ENCODE measurements around the gene IRAK4. TPM values are rescaled to one million over a fixed set of nuclear protein-coding genes. Genes with fewer than 3 reads are reported as not detected.
"Not testable (repeated sequence)": the region's sequence is repeated elsewhere in the genome, so short reads cannot be mapped to it uniquely, and the experiment has no call there.

The IRAK4 gene
- total RNA-seq, 1 experiment from 2014 or later = 4.5 TPM

- H3K4me3 ChIP-seq (ENCODE audit: insufficient read depth, low read depth, low read length); DNase-seq; H3K27me3 ChIP-seq (ENCODE audit: control insufficient read depth, insufficient read depth, low read length); H3K36me3 ChIP-seq (replicated peaks; ENCODE audit: control insufficient read depth, insufficient read depth, low read length): not testable (repeated sequence)
Observed at GRCh38 chr12:43751360-43751759, 7.4 kb upstream of the IRAK4 start.

- Histone ChIP-seq H3K4me3 (ENCODE audit: insufficient read depth, low read depth, low read length) (no peak overlapping the region), H3K27me3 (ENCODE audit: control insufficient read depth, insufficient read depth, low read length) (no peaks in the 10 kb centered on the region), H3K36me3 (replicated peaks; ENCODE audit: control insufficient read depth, insufficient read depth, low read length) (no peaks in the 10 kb centered on the region)
- DNase-seq = no peak
Observed at GRCh38 chr12:43754015-43754414, 4.7 kb upstream of the IRAK4 start.

GRCh38 chr12:43758247-43758727 lies 464 bp upstream of the IRAK4 start:
- peak; percentile 23 for DNase-seq
- Histone ChIP-seq H3K4me3 (ENCODE audit: insufficient read depth, low read depth, low read length) (peak overlapping the region; percentile 54), H3K36me3 (replicated peaks; ENCODE audit: control insufficient read depth, insufficient read depth, low read length) (no peaks in the 10 kb centered on the region)

GRCh38 chr12:43760396-43760795 lies 1.6 kb downstream of the IRAK4 start:
- no peak for DNase-seq
- Histone ChIP-seq H3K36me3 (replicated peaks; ENCODE audit: control insufficient read depth, insufficient read depth, low read length) (no peaks in the 10 kb centered on the region), H3K27me3 (ENCODE audit: control insufficient read depth, insufficient read depth, low read length) (no peaks in the 10 kb centered on the region), H3K4me3 (ENCODE audit: insufficient read depth, low read depth, low read length) (no peak overlapping the region)

More at GRCh38 chr12:43758247-43758727, 464 bp upstream of the IRAK4 start:
- H3K27me3 ChIP-seq (ENCODE audit: control insufficient read depth, insufficient read depth, low read length) = no peaks in the 10 kb centered on the region

- H3K27me3 ChIP-seq (ENCODE audit: control insufficient read depth, insufficient read depth, low read length) = no peaks in the 10 kb centered on the region
- H3K36me3 ChIP-seq (replicated peaks; ENCODE audit: control insufficient read depth, insufficient read depth, low read length) = no peaks in the 10 kb centered on the region
- no peak overlapping the region for H3K4me3 ChIP-seq (ENCODE audit: insufficient read depth, low read depth, low read length)
- no peak for DNase-seq
Observed at GRCh38 chr12:43761500-43761899, 2.7 kb downstream of the IRAK4 start.

- H3K36me3 ChIP-seq (replicated peaks; ENCODE audit: control insufficient read depth, insufficient read depth, low read length) = no peaks in the 10 kb centered on the region
- peak; percentile 34 for DNase-seq
- no peaks in the 10 kb centered on the region for H3K27me3 ChIP-seq (ENCODE audit: control insufficient read depth, insufficient read depth, low read length)
- no peak overlapping the region for H3K4me3 ChIP-seq (ENCODE audit: insufficient read depth, low read depth, low read length)
Observed at GRCh38 chr12:43762596-43762995, 3.8 kb downstream of the IRAK4 start.

- DNase-seq = no peak
- no peaks in the 10 kb centered on the region for H3K36me3 ChIP-seq (replicated peaks; ENCODE audit: control insufficient read depth, insufficient read depth, low read length)
- no peaks in the 10 kb centered on the region for H3K27me3 ChIP-seq (ENCODE audit: control insufficient read depth, insufficient read depth, low read length)
- H3K4me3 ChIP-seq (ENCODE audit: insufficient read depth, low read depth, low read length) = no peak overlapping the region
Observed at GRCh38 chr12:43763769-43764168, 5.0 kb downstream of the IRAK4 start.

- DNase-seq = no peak
- H3K4me3 ChIP-seq (ENCODE audit: insufficient read depth, low read depth, low read length) = no peak overlapping the region
Observed at GRCh38 chr12:43764528-43764927, 5.8 kb downstream of the IRAK4 start.

GRCh38 chr12:43766291-43766690 lies 7.5 kb downstream of the IRAK4 start:
- no peak overlapping the region for H3K4me3 ChIP-seq (ENCODE audit: insufficient read depth, low read depth, low read length)
- no peaks in the 10 kb centered on the region for H3K36me3 ChIP-seq (replicated peaks; ENCODE audit: control insufficient read depth, insufficient read depth, low read length)
- no peak for DNase-seq
- no peaks in the 10 kb centered on the region for H3K27me3 ChIP-seq (ENCODE audit: control insufficient read depth, insufficient read depth, low read length)

More at GRCh38 chr12:43764528-43764927, 5.8 kb downstream of the IRAK4 start:
- Histone ChIP-seq H3K36me3 (replicated peaks; ENCODE audit: control insufficient read depth, insufficient read depth, low read length) (no peaks in the 10 kb centered on the region), H3K27me3 (ENCODE audit: control insufficient read depth, insufficient read depth, low read length) (no peaks in the 10 kb centered on the region)

- Histone ChIP-seq H3K27me3 (ENCODE audit: control insufficient read depth, insufficient read depth, low read length) (no peaks in the 10 kb centered on the region), H3K4me3 (ENCODE audit: insufficient read depth, low read depth, low read length) (no peak overlapping the region), H3K36me3 (replicated peaks; ENCODE audit: control insufficient read depth, insufficient read depth, low read length) (no peaks in the 10 kb centered on the region)
- peak; percentile 39 for DNase-seq
Observed at GRCh38 chr12:43776498-43776897, 17.7 kb downstream of the IRAK4 start.

GRCh38 chr12:43786899-43787693 lies 28.3 kb downstream of the IRAK4 start:
- Histone ChIP-seq H3K4me3 (ENCODE audit: insufficient read depth, low read depth, low read length) (no peak overlapping the region), H3K27me3 (ENCODE audit: control insufficient read depth, insufficient read depth, low read length) (no peaks in the 10 kb centered on the region), H3K36me3 (replicated peaks; ENCODE audit: control insufficient read depth, insufficient read depth, low read length) (no peaks in the 10 kb centered on the region)
- DNase-seq = no peak

GRCh38 chr12:43789941-43790340 lies 31.2 kb downstream of the IRAK4 start:
- H3K4me3 ChIP-seq (ENCODE audit: insufficient read depth, low read depth, low read length) = no peak overlapping the region
- DNase-seq = no peak
- no peaks in the 10 kb centered on the region for H3K36me3 ChIP-seq (replicated peaks; ENCODE audit: control insufficient read depth, insufficient read depth, low read length)
- H3K27me3 ChIP-seq (ENCODE audit: control insufficient read depth, insufficient read depth, low read length) = no peaks in the 10 kb centered on the region

GRCh38 chr12:43795716-43796280 lies 37.0 kb downstream of the IRAK4 start:
- DNase-seq = no peak
- Histone ChIP-seq H3K36me3 (replicated peaks; ENCODE audit: control insufficient read depth, insufficient read depth, low read length) (peaks cover 9% of the 10 kb centered on the region), H3K27me3 (ENCODE audit: control insufficient read depth, insufficient read depth, low read length) (no peaks in the 10 kb centered on the region), H3K4me3 (ENCODE audit: insufficient read depth, low read depth, low read length) (no peak overlapping the region)

GRCh38 chr12:43797561-43798217 lies 38.9 kb downstream of the IRAK4 start:
- Histone ChIP-seq H3K4me3 (ENCODE audit: insufficient read depth, low read depth, low read length) (no peak overlapping the region), H3K27me3 (ENCODE audit: control insufficient read depth, insufficient read depth, low read length) (no peaks in the 10 kb centered on the region), H3K36me3 (replicated peaks; ENCODE audit: control insufficient read depth, insufficient read depth, low read length) (peaks cover 11% of the 10 kb centered on the region)
- DNase-seq = no peak
